ENCODE measurements around the gene SYT8. TPM values are rescaled to one million over a fixed set of nuclear protein-coding genes. Genes with fewer than 3 reads are reported as not detected.

The SYT8 gene
- polyA plus RNA-seq, 1 of the 3 experiments (the other 2 are of a cell fraction) = not detected

DNA sequence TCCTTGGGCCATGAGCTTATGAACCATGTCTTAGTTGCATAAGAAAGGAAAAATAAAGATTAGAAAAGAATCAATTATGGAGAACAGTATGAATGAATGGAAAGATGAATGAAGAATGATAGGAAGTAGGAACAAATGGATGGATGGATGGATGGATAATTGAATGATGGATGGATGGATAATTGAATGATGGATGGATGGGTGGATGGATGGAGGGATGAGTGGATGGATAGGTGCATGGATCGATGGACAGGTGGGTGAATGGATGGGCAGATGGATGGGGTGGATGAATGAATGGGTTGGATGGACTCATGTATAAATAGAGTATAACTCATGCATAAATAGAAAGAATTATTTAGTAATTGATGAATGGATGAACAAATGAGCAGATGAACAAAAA, 25.3 kb downstream of the SYT8 start:
- TF ChIP-seq ELF1 (IDR thresholded peaks at IDR 0.05) (no peak), NRF1 (IDR thresholded peaks at IDR 0.05; ENCODE audit: low read depth, low read length) (no peak), SIN3A (IDR thresholded peaks at IDR 0.05; ENCODE audit: borderline replicate concordance, low read depth, low read length) (no peak), FOXM1 (IDR thresholded peaks at IDR 0.05; ENCODE audit: low read depth) (no peak), FOXJ3 (CRISPR knock-in tag; IDR thresholded peaks at IDR 0.05) (no peak), YY1 (IDR thresholded peaks at IDR 0.05; ENCODE audit: low read depth) (no peak), GABPA (IDR thresholded peaks at IDR 0.05; ENCODE audit: low read depth) (no peak), POLR2AphosphoS5 (IDR thresholded peaks at IDR 0.05; ENCODE audit: low read depth, low read length) (no peak)
- TF ChIP-seq, protein P1, sequence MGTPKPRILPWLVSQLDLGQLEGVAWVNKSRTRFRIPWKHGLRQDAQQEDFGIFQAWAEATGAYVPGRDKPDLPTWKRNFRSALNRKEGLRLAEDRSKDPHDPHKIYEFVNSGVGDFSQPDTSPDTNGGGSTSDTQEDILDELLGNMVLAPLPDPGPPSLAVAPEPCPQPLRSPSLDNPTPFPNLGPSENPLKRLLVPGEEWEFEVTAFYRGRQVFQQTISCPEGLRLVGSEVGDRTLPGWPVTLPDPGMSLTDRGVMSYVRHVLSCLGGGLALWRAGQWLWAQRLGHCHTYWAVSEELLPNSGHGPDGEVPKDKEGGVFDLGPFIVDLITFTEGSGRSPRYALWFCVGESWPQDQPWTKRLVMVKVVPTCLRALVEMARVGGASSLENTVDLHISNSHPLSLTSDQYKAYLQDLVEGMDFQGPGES (IDR thresholded peaks at IDR 0.05; ENCODE audit: low read depth, low read length) = no peak
- TF ChIP-seq, protein P2, sequence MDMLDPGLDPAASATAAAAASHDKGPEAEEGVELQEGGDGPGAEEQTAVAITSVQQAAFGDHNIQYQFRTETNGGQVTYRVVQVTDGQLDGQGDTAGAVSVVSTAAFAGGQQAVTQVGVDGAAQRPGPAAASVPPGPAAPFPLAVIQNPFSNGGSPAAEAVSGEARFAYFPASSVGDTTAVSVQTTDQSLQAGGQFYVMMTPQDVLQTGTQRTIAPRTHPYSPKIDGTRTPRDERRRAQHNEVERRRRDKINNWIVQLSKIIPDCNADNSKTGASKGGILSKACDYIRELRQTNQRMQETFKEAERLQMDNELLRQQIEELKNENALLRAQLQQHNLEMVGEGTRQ (IDR thresholded peaks at IDR 0.05; ENCODE audit: borderline replicate concordance, low read depth, low read length) = no peak
- TF ChIP-seq, protein P3, sequence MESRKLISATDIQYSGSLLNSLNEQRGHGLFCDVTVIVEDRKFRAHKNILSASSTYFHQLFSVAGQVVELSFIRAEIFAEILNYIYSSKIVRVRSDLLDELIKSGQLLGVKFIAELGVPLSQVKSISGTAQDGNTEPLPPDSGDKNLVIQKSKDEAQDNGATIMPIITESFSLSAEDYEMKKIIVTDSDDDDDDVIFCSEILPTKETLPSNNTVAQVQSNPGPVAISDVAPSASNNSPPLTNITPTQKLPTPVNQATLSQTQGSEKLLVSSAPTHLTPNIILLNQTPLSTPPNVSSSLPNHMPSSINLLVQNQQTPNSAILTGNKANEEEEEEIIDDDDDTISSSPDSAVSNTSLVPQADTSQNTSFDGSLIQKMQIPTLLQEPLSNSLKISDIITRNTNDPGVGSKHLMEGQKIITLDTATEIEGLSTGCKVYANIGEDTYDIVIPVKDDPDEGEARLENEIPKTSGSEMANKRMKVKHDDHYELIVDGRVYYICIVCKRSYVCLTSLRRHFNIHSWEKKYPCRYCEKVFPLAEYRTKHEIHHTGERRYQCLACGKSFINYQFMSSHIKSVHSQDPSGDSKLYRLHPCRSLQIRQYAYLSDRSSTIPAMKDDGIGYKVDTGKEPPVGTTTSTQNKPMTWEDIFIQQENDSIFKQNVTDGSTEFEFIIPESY (IDR thresholded peaks at IDR 0.05; ENCODE audit: borderline replicate concordance, low read depth) = no peak
- Histone ChIP-seq H3F3A (replicated peaks; ENCODE audit: insufficient read depth) (no peaks in the 10 kb centered on the region), H3K4me2 (no peak overlapping the region), H3K27ac (ENCODE audit: low read depth in 2 of 2, low read length in 1 of 2) (no peak overlapping the region), H4K20me1 (ENCODE audit: insufficient read depth) (no peaks in the 10 kb centered on the region), H3K36me3 (replicated peaks in 1 of 2; ENCODE audit: control insufficient read depth in 1 of 2, insufficient read depth in 2 of 2, low read length in 1 of 2) (no peaks in the 10 kb centered on the region), H3K9me2 (no peaks in the 10 kb centered on the region), H3K79me2 (ENCODE audit: insufficient read depth) (no peaks in the 10 kb centered on the region), H3K4me1 (ENCODE audit: control insufficient read depth in 1 of 2, insufficient read depth in 2 of 2, low read depth in 1 of 2, low read length in 1 of 2) (peaks cover 18 to 23% of the 10 kb centered on the region in 2 experiments; a peak in 3 of 4 replicates), H2AFZ (ENCODE audit: low read depth) (no peak overlapping the region), H3K9ac (no peak overlapping the region), H3K27me3 (ENCODE audit: insufficient read depth) (no peaks in the 10 kb centered on the region), H3K4me3 (ENCODE audit: low read depth in 2 of 2, low read length in 1 of 2) (no peak overlapping the region), H3K9me3 (no peaks in the 10 kb centered on the region)
- DNase-seq = no peak
- WGBS (ENCODE audit: low lambda C conversion rate) = 21% methylated on average over 1 of the region's 1 CpG
- ChIA-PET POLR2A (no interaction called here), CTCF (interaction anchor here (1.7 kb wide), 1 partner anchor 22 kb away, joined by 8 read pairs; no protein-coding TSS in a partner anchor)

DNA sequence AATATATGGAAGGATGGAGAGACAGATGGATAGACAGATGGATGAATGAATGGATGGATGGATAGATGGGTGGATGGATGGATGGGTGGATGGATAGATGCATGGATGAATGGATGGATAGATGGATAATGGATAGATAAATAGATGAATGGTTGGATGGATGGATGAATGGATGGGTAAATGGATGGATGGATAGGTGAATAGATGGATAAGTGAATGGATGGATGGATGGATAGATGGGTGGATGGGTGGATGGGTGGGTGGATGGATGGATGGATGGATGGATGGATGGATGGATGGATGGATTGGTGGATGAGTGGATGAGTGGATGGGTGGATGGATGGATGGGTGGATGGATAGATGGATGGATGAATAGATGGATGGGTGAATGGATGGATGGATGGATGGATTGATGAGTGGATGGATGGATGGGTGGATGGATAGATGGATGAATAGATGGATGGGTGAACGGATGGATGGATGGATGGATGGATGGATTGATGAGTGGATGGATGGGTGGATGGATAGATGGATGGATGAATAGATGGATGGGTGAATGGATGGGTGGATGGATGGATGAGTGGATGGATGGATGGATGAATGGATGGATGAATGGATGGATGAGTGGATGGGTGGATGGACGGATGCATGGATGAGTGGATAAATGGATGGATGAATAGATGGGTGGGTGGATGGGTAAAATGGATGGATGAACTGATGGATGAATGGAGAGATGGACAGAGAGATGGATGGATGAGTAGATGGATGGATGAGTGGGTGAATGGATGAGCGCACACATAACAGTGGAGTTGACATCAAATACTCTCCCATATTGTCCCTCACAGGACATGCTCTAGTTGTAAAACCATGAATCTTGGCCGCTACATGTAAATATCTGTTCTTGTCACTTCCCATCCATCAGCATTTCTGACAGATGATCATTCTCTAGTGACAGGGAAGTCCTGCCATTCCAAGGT, 26.9 kb downstream of the SYT8 start:
- Histone ChIP-seq H3K4me2 (no peak overlapping the region), H3K36me3 (replicated peaks in 1 of 2; ENCODE audit: control insufficient read depth in 1 of 2, insufficient read depth in 2 of 2, low read length in 1 of 2) (no peaks in the 10 kb centered on the region), H2AFZ (ENCODE audit: low read depth) (no peak overlapping the region), H3K4me1 (ENCODE audit: control insufficient read depth in 1 of 2, insufficient read depth in 2 of 2, low read depth in 1 of 2, low read length in 1 of 2) (peaks cover 18 to 30% of the 10 kb centered on the region in 2 experiments; a peak in 3 of 4 replicates), H3K4me3 (ENCODE audit: low read depth in 2 of 2, low read length in 1 of 2) (no peak overlapping the region), H3K27ac (ENCODE audit: low read depth in 2 of 2, low read length in 1 of 2) (no peak overlapping the region), H3F3A (replicated peaks; ENCODE audit: insufficient read depth) (no peaks in the 10 kb centered on the region), H3K27me3 (ENCODE audit: insufficient read depth) (no peaks in the 10 kb centered on the region), H3K9me3 (no peaks in the 10 kb centered on the region), H3K9ac (no peak overlapping the region), H3K79me2 (ENCODE audit: insufficient read depth) (no peaks in the 10 kb centered on the region), H3K9me2 (no peaks in the 10 kb centered on the region), H4K20me1 (ENCODE audit: insufficient read depth) (no peaks in the 10 kb centered on the region)
- TF ChIP-seq RXRA (IDR thresholded peaks at IDR 0.05; ENCODE audit: borderline replicate concordance, low read depth) (no peak), RCOR1 (IDR thresholded peaks at IDR 0.05; ENCODE audit: low read length) (no peak), MEF2A (IDR thresholded peaks at IDR 0.05; ENCODE audit: borderline replicate concordance, low read depth) (no peak)
- TF ChIP-seq, protein P4, sequence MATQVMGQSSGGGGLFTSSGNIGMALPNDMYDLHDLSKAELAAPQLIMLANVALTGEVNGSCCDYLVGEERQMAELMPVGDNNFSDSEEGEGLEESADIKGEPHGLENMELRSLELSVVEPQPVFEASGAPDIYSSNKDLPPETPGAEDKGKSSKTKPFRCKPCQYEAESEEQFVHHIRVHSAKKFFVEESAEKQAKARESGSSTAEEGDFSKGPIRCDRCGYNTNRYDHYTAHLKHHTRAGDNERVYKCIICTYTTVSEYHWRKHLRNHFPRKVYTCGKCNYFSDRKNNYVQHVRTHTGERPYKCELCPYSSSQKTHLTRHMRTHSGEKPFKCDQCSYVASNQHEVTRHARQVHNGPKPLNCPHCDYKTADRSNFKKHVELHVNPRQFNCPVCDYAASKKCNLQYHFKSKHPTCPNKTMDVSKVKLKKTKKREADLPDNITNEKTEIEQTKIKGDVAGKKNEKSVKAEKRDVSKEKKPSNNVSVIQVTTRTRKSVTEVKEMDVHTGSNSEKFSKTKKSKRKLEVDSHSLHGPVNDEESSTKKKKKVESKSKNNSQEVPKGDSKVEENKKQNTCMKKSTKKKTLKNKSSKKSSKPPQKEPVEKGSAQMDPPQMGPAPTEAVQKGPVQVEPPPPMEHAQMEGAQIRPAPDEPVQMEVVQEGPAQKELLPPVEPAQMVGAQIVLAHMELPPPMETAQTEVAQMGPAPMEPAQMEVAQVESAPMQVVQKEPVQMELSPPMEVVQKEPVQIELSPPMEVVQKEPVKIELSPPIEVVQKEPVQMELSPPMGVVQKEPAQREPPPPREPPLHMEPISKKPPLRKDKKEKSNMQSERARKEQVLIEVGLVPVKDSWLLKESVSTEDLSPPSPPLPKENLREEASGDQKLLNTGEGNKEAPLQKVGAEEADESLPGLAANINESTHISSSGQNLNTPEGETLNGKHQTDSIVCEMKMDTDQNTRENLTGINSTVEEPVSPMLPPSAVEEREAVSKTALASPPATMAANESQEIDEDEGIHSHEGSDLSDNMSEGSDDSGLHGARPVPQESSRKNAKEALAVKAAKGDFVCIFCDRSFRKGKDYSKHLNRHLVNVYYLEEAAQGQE (IDR thresholded peaks at IDR 0.05; ENCODE audit: low read depth, low read length) = no peak
- TF ChIP-seq, protein P5, sequence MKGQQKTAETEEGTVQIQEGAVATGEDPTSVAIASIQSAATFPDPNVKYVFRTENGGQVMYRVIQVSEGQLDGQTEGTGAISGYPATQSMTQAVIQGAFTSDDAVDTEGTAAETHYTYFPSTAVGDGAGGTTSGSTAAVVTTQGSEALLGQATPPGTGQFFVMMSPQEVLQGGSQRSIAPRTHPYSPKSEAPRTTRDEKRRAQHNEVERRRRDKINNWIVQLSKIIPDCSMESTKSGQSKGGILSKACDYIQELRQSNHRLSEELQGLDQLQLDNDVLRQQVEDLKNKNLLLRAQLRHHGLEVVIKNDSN (IDR thresholded peaks at IDR 0.05; ENCODE audit: borderline replicate concordance, low read depth) = no peak
- no peak for DNase-seq
- CTCF ChIA-PET = interaction anchor here (1.5 to 2.2 kb wide), 3 partner anchors 21 to 168 kb away, joined by 3 to 9 read pairs (median 3); no protein-coding TSS in a partner anchor
- WGBS (ENCODE audit: low lambda C conversion rate) = 71% methylated on average over 4 of the region's 4 CpGs
- POLR2A ChIA-PET = no interaction called here
